SU-DHL-6 (cell line): Measurements from ENCODE around the gene MRPL2.

Source experiments
- EZH2phosphoT487 ChIP-seq: fragments of 200-600 bp; sonication (generic), shearing (Covaris generic); conservative IDR thresholded peaks from 2 replicates; pipeline ENCODE4 v1.6.1; 2018; ENCODE audit warnings: mild to moderate bottlenecking, antibody characterized with exemption, low read length, moderate library complexity, mixed read lengths
- TF ChIP-seq, protein P1 (sequence below): fragments of 200-600 bp; sonication (generic); IDR thresholded peaks from one replicate; pipeline ENCODE4 v1.5.1; 2017; ENCODE audit warnings: antibody characterized with exemption, mild to moderate bottlenecking, low read length, moderate library complexity; ENCODE audit not compliant: insufficient read depth, poor library complexity, severe bottlenecking

- TF ChIP-seq, protein P1, sequence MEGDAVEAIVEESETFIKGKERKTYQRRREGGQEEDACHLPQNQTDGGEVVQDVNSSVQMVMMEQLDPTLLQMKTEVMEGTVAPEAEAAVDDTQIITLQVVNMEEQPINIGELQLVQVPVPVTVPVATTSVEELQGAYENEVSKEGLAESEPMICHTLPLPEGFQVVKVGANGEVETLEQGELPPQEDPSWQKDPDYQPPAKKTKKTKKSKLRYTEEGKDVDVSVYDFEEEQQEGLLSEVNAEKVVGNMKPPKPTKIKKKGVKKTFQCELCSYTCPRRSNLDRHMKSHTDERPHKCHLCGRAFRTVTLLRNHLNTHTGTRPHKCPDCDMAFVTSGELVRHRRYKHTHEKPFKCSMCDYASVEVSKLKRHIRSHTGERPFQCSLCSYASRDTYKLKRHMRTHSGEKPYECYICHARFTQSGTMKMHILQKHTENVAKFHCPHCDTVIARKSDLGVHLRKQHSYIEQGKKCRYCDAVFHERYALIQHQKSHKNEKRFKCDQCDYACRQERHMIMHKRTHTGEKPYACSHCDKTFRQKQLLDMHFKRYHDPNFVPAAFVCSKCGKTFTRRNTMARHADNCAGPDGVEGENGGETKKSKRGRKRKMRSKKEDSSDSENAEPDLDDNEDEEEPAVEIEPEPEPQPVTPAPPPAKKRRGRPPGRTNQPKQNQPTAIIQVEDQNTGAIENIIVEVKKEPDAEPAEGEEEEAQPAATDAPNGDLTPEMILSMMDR = no peak
- TF ChIP-seq EZH2phosphoT487 = no peak
Observed at GRCh38 chr6:43082806-43083655, 23.8 kb upstream of the MRPL2 start.
